ENCODE measurements around the gene MYBPC1.
"Not testable (repeated sequence)": the region's sequence is repeated elsewhere in the genome, so short reads cannot be mapped to it uniquely, and the experiment has no call there.

Gene MYBPC1

GRCh38 chr12:101655393-101655792 is 60.6 kb downstream of the MYBPC1 start:
- no peak for DNase-seq

DNA sequence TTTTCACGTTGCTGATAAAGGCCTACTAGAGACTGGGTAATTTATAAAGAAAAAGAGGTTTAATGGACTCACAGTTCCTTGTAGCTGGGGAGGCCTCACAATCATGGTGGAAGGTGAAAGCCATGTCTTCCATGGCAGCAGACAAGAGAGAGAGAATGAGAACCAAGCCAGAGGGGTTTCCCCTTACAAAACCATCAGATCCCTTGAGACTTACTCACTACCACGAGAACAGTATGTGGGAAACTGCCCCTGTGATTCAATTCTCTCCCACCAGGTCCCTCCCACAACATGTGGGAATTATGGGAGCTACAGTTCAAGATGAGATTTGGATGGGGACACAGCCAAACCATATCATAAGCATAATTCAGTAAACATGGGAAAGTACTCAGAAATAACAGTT is 65.9 kb downstream of the MYBPC1 start:
- not testable (repeated sequence) for DNase-seq

GRCh38 chr12:101663298-101663697 is 68.5 kb downstream of the MYBPC1 start:
- no peak for DNase-seq

DNA sequence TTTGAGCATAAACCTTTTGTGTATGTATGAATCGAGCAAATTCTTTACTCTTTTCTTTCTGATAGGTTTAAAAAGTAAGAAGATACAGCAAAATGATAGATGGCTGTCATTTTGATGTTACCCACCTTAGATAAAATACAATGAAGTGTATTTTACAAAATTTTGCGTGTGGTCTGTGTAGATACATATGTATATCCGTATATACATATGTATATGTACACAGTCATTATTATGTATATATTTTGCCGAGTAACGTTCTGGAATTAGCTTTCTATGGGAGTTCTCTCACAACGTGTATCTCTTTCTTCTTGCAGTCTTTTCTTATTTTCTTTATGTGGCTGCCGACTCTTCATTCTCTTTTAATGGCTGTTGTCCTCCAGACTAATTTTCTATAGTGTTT is 70.2 kb downstream of the MYBPC1 start:
- no peak for DNase-seq

- DNase-seq: no peak
These were observed 71.4 kb downstream of the MYBPC1 start for GRCh38 chr12:101666052-101666728.

- no peak for DNase-seq
These were observed 72.8 kb downstream of the MYBPC1 start for GRCh38 chr12:101667591-101667990.

DNA sequence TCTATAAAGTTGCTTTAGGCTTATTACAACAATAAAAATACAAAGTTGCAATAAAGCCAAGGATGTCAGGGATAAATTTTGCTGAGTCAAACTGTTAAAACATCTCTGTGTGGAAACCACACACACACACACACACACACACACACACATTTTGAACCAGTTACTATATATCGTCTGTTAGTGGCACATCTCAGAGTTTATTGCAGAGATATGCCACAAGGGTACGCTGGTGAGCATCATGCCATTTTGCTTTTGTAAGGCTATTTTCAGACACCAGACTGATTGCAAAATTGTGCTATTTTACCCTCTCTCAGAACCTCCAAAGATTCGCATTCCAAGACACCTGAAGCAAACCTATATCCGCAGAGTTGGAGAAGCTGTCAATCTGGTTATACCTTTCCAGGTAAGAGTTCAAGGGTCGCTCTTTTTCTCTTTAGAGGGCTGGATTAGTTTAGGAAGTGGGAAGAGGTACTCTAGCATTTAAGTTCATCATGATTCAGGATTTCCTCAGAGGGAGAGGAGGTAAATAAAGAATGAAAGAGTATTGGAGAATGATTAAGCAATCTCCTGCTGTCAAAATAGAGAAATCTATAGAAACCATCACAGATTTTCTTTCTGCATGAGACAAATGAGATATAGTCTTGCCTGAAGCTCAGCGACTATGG is 75.4 kb downstream of the MYBPC1 start:
- DNase-seq: peak; percentile 54

GRCh38 chr12:101671157-101671791 is 76.5 kb downstream of the MYBPC1 start:
- DNase-seq: peak; percentile 55

GRCh38 chr12:101671833-101672232 is 77.1 kb downstream of the MYBPC1 start:
- DNase-seq: no peak

DNA sequence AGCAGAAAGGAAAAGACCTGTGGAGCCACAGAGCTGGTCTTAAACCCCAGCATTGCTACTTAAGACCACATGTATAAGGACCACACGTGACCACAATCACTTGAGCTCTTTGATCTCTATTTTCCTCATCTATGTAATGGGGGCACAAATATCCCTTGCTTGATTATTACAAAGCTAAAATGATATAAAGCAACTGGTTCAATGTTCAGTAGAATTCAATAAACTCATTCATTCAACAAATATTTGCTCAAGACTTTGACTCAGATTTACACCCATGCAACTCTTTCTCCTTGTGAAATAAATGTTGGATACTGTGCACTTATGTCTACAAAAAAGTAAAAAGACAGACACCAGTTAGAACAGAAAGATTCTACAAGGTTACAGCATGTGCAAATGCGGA is 80.8 kb downstream of the MYBPC1 start:
- no peak for DNase-seq

GRCh38 chr12:101676497-101676896 is 81.7 kb downstream of the MYBPC1 start:
- DNase-seq: not testable (repeated sequence)

DNA sequence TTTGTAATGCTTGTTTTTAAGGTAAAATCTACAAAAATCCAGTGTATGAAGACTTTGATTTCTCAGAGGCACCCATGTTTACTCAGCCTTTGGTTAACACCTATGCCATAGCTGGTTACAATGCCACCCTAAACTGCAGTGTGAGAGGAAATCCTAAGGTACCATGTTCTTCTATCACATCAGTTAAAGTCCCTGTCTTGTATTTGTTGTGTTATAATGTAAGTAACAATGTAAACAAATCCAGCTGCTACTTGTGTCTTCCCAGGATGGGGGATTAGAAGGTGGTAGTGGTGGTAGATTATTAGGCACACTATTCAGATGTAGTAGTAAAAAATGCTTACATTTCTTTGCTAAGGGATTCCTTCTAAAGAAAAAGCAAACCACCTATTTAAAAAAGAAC is 83.3 kb downstream of the MYBPC1 start:
- DNase-seq: no peak

GRCh38 chr12:101680240-101680639 is 85.5 kb downstream of the MYBPC1 start:
- no peak for DNase-seq

- DNase-seq: no peak
These were observed 85.9 kb downstream of the MYBPC1 start for GRCh38 chr12:101680647-101681046.

DNA sequence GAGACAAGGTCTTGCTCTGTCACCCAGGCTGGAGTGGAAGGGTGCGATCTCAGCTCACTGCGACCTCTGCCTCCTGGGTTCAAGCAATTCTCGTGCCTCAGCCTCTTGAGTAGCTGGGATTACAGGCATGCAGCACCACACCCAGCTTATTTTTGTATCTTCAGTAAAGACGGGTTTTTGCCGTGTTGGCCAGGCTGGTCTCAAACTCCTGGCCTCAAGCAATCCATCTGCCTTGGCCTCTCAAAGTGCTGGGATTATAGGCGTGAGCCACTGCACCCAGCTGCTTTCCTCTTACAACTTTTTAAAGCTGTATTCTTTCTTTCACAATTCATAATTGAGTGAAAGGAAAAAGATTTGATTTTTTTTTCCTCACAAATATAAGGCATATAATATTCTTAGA is 86.9 kb downstream of the MYBPC1 start:
- not testable (repeated sequence) for DNase-seq

DNA sequence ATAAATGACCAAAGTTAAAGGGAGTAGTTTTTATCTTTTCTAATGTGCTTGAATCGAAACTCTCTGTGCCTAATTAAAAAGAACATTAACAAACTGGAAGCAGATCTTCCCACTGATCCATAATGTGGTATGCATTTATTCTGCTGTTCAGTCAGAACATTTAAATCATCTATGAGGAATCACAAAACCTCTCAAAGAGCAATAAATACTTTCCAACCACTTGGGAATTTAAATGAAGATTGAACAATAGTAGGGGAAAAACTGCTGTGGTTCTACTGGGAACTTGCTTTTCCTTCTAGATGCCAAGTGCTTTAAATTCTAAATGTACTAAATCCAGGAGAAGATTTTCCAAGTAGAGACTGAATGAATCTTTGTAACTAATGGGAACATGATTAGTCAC is 90.3 kb downstream of the MYBPC1 start:
- no peak for DNase-seq

- no peak for DNase-seq
These were observed 91.4 kb downstream of the MYBPC1 start for GRCh38 chr12:101686176-101686575.

DNA sequence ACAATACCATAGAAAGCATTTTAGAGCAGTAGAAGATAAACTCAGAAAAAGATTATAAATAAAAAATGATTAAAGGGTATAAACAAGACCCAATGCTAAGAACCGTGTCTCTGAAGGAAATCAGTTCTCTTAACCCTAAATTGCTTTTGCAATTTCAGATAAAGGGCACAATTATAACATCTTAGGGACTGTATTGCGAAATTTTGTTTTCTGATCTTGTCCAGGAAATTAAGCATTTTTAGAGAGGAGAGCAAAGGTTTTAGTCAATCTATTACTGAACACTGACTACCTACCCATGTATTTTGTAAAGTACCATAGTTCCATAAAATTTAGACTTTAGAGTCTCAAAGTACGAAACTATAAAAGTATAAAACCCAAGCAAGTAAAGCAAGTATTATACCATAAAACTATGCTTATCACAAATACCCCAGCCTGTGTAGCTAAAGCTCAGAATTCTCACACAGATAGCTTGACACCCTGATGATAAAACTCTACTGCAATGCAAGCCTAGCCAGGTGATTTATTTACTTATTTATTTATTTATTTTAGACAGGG is 95.8 kb downstream of the MYBPC1 start:
- DNase-seq: no peak

- no peak for DNase-seq
These were observed 96.8 kb downstream of the MYBPC1 start for GRCh38 chr12:101691503-101692096.

DNA sequence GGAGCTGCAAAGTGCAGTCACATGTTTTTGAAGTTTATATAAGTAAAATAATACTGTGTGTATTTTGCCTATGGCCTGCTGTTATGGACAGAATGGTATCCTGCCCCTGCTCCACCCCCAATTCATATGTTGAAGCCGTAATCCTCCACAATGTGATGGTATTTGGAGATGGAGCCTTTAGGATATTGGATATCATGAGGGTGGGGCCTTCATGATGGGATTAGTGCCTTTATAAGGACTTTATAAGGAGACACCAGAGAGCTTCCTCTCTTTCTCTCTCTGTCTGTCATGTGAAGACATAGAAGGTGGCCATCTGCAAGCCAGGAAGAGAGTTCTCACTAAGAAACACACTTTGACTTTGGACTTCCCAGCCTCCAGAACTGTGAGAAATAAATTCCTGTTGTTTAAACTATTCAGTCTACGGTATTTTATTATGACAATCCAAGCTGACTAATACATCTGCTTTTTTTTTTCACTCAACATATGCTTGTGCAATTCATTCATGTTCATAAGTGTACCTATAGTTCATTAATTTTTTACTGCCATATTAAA is 99.6 kb downstream of the MYBPC1 start:
- no peak for DNase-seq

DNA sequence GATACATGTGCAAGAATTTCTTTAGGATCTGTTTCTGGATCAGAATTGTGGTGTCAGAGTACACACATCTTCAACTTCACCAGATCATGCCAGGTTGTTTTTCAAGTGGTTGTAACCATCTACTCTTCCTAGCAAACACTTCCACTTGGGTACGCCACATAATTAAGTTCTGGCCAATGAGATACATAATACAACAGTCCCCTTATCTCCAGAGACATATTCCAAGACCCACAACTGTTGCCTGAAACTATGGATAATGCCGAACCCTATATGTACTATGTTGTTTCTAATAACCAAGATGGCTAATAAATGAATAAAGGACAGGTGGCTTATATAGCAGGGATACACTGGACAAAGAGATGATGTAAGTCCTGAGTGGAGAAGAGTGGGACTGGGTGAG is 100.2 kb downstream of the MYBPC1 start:
- DNase-seq: no peak

- DNase-seq: no peak
These were observed 100.9 kb downstream of the MYBPC1 start for GRCh38 chr12:101695706-101696105.
